ENCODE measurements around the gene KIF13A.
"Not testable (repeated sequence)": the region's sequence is repeated elsewhere in the genome, so short reads cannot be mapped to it uniquely, and the experiment has no call there.

The KIF13A gene

DNA sequence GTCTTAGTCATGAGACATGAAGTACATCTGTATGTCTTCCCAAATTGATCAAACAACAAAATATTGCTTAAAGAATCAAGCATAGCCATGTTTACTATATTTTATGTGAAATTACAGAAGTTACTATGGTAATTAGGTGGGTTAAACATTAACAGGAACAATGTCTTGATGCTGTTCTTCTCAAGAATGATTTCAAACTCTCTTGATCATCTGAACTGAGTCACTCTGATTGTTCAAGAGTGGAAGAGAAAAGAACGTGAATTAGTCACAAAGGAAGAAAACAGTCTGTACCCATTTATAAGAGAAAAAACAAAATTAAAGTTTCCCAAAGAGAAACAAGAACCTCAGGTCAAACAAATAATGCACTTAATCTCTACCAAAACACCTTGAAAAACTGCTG, 218.6 kb downstream of the KIF13A start:
- no peak for DNase-seq

DNA sequence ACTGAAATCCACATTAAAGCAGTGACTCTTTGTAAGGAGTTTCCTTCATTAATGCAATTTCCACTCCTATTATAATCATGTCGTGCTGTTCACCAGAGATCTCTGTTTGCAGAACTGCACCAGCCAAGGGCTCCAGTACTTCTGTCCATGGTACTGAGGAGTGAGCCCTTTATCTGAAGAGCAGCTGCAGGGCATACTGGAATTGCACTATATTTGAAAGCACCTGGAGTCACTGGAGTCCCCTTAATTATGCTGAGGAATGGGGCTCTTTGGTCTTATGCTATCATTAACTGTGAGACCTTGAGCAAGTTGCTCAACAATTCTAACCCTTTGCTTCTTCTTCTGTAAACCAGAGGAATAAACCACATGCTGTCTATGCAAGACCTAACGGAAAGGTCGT, 219.0 kb downstream of the KIF13A start:
- DNase-seq, result no peak

DNA sequence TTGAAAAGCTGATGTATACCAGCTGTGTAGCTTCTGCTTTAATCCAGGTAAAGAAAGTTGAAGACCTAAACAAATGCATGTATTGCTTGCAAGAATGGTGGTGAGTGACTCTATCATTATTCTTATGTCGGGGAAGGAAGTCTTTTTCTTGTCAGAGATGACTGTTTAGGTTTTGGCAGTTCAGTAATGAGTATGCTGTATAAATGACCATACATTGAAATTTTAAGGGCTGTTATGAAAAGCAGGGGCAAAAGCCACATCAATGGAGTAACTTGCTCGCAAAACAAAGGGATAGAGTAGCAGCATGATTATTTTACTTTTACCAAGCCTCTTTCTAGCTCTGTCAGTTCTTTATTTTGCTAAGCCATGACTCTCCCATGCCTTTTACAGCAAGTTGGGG, 224.8 kb downstream of the KIF13A start:
- DNase-seq, result no peak

DNA sequence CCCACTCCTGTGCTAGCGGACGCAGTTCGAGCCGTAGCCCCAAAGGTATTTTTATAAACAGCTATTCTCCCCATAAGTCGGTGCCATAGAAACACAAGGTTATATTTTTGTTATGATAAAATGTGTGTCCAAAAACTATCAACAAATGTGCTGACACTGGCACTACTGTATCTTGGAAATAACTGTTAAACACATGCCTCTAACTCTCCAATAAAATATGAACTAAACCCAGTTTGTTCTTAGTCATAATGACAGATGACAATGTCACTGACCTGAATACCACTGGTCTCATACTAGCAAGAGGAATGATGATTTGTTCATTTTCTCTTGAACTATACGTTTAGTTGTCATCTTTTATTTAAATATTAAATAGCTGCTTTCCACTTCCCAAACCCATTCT, 229.3 kb downstream of the KIF13A start:
- DNase-seq, result no peak

DNA sequence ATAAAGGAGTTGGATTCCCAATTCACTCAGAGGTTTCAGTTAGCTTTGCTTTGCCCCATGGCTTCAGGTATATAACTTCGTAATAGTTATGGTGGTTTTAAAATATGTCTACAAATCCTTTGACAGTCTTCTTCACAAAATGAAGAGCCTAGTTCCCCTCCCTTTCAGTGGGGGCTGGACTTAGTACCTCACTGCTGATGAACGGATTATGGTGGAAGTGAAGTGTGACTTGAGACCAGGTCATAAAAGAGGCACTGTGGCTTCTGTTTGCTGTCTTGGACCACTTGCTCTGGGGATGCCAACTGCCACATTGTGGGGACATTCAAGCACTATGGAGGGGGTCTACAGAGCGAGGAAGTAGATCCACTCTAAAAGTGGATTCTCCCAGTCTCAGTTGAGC, 233.2 kb downstream of the KIF13A start:
- no peak for DNase-seq

DNA sequence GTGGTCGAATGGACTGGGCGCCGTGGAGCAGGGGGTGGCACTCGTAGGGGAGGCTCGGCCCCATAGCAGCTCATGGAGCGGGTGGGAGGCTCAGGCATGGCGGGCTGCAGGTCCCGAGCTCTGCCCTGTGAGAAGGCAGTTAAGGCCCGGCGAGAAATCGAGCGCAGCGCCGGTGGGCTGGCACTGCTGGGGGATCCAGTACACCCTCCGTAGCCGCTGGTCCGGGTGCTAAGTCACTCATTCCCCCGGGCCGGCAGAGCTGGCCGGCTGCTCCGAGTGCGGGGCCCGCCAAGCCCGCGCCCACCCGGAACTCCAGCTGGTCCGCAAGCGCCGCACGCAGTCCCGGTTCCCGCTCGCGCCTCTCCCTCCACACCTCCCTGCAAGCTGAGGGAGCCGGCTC, 242.1 kb downstream of the KIF13A start:
- not testable (repeated sequence) for DNase-seq

DNA sequence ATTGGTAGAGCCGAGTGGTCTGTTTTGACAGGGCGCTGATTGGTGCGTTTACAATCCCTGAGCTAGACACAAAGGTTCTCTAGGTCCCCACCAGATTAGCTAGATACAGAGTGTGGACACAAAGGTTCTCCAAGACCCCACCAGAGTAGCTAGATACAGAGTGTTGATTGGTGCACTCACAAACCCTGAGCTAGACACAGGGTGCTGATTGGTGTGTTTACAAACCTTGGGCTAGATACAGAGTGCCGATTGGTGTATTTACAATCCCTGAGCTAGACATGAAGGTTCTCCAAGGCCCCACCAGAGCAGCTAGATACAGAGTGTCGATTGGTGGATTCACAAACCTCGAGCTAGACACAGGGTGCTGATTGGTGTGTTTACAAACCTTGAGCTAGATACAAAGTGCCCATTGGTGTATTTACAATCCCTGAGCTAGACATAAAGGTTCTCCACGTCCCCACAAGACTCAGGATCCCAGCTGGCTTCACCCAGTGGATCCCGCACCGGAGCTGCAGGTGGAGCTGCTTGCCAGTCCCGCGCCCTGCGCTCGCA, 242.6 kb downstream of the KIF13A start:
- not testable (repeated sequence) for DNase-seq

DNA sequence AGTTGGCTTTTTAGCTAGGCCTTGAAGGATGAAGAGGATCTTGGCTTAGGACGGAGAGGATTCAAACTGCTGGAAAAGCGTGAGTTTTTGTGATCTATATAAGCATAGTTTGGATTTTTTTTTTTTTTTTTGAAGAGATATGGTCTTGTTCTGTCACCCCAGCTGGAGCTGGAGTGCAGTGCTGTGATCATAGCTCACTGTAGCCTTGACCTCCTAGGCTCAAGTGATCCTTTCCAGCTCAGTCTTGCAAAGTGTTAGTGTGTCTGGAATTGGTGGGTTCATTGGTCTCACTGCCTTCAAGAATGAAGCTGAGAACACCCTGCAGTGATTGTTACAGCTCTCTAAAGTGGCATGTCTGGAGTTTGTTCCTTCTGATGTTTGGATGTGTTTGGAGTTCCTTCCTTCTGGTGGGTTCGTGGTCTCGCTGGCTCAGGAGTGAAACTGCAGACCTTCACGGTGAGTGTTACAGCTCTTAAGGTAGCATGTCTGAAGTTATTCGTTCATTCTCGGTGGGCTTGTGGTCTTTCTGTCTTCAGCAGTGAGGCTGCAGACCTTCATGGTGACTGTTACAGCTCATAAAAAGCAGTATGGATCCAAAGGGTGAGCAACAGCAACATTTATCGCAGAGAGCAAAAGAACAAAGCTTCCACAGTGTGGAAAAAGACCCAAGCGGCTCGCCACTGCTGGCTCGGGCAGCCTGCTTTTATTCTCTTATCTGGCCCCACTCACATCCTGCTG, 243.2 kb downstream of the KIF13A start:
- no peak for DNase-seq

DNA sequence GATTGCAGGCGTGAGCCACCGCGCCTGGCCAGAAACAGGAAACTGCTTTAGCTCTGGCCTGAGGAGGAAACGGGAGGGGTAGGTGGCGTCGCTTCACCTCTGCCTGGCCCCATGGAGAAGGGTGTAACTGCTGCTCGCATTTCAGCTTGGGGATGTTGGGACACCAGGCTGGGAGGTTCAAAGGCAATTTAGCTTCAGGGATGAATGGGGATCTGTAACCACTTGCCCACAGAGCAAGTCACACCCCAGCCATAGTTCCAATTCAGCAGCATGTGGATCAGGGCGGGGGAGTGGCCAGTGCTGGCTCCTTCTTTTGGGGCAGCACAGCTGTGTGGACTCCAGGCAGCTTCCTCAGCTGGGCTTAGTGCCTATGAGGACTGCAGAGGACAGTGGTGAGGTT, 245.9 kb downstream of the KIF13A start:
- DNase-seq, result no peak

DNA sequence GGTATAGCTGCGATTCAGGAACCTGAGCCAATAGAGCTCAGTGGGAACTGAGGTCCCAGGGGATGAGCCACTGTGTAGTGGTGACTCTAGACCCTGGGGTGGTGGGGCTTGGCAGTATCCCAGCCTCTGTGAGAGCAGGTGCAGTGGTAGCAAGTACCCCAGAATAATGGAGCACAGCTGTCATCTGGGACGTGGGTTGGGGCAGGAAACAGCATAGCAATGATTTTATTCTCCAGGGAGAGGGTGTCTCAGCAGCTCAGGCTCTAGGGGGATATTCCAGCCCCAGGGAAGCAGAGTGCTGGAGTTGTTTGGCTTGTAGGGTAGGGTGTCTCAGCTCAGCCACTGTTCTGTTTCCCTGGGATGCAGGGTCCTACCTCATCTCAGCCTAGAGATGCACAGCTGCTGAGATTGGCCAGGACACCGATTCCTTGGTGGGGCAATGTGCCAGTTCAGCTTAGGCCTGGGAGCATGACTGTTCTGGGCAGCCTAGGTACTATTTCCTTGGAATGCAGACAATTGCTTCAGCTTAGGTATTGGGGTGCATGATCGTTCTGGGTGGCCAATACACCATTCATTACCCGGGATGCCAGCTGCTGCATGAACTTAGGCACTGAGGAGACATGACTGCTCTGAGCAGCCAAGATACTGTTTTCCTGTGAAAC, 246.7 kb downstream of the KIF13A start:
- no peak for DNase-seq

DNA sequence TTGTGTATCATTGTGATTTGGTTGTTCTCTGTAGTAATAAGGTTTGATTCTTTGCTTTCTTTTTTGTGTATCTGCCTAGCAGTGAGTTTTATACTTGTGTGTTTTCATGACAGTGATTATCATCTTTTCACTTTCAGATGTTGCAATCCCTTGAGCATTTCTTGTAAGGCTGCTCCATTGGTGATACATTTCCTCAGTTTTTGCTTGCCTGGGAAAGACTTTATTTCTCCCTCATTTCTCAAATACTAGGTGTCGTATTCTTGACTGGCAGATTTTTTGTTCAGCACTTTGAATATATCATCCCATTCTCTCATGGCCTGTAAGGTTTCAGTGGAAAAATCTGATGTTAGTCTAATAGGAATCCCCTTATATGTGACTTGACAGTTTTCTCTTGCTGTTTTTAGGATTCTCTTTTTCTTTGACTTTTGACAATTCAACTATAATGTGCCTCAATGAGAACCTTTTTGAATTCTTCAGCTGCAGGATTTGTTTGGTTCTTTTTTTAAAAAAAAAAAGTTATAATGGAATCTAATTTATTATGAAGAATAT, 249.7 kb downstream of the KIF13A start:
- no peak for DNase-seq

DNA sequence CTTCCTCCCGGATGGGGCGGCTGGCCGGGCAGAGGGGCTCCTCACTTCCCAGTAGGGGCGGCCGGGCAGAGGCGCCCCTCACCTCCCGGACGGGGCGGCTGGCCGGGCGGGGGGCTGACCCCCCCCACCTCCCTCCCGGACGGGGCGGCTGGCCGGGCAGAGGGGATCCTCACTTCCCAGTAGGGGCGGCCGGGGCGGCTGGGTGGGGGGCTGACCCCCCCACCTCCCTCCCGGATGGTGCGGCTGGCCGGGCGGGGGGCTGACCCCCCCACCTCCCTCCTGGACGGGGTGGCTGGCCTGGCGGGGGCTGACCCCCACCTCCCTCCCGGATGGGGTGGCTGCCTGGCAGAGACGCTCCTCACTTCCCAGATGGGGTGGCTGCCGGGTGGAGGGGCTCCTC, 252.1 kb downstream of the KIF13A start:
- not testable (repeated sequence) for DNase-seq

DNA sequence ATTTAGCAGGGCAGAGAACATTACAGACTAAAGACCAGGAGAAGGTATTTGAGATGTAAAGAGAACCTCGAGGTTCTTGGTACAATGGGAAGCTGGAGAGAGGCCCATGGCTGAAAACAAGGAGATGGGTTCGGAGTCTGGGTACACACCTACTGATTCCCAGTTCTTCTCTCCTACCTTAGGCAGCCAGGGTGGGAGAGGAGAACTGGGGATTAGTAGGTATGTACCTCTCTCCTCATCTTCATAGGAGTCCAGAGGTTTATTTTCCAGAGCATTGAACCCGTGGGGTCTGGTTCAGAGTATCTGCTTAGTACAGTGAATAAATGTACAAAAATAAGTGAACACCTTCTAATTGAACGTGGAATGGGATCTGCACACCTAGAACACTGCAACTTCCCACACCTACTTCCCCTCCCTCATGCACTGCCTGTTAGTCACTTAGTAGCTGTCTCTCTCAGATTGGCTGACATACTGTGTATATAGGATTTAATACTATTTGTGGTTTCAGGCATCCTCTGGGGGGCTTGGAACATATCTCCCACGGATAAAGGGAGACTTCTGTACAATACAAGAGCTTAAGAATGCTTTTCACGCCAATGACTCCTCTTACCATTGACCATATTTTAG, 257.2 kb downstream of the KIF13A start:
- DNase-seq, result no peak

DNA sequence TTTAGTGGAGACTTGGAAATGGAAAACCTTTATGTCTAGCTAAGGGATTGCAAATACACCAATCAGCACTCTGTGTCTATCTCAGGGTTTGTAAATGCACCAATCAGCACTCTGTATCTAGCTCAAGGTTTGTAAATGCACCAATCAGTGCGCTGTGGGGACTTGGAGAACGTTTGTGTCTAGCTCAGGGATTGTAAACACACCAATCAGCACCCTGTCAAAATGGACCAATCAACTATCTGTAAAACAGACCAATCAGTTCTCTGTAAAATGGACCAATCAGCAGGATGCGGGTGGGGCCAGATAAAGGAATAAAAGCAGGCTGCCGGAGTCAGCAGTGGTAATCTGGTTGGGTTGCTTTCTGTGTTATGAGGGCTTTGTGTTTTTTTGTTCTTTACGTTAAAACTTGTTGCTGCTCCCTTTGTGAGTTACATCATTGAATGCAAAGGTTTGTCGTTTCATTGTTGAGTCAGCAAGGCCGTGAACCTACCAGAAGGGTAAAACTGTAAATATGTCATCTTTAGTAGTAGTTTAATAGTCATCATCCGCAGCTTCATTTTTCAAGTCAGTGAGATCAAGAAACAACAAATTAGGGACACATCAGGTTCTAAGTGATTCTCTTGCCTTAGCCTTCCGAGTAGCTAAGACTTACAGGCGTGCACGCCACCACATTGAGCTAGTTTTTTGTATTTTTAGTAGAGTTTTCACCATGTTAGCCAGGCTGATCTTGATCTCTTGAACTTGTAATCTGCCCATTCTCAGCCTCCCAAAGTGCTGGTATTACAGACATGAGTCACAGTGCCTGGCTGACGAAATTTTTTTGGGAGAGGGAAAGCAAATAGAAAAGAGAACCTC, 258.0 kb downstream of the KIF13A start:
- DNase-seq, result no peak

DNA sequence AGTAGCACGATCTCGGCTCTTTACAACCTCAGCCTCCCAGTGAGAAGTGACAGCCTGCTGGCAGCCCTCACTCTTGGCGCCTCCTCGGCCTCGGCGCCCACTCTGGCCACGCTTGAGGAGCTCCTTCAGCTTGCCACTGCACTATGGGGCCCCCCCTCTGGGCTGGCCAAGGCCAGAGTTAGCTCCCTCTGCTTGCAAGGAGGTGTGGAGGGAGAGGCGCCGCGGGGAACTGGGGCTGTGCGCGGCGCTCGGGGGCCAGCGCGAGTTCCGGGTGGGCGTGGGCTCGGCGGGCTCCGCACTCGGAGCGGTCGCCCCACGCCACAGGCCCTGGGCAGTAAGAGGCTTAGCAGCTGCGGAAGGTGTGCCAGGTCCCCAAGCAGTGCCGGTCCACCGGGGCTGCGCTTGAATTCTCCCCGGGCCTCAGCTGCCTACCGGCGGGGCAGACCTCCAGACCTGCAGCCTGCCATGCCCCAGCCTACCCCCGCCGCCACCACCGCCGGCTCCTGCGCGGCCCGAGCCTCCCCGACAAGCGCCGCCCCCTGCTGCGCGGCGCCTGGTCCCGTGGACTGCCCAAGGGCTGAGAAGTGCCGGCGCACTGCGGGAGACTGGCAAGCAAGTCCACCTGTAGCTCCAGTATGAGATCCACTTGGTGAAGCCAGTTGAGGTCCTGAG, 258.7 kb downstream of the KIF13A start:
- DNase-seq, result no peak

DNA sequence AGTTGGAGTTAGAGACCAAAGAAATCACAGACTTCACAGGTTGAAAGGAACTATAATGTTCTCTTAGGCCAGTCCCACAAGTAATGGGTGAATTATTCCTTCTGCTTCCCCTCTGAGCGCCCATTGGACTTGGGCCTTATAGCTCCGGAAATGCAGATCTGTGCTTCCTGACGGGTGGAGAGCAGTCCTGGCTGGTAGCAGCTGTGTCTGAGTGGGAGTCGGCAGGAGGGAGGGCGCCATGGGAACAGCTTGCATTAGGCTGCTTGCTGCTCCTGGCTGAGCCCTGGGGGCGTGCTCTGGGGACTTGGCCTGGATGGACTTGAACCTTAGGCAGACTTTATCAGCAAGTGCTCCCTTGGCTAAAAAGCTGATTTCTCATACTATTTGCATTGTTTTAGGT, 262.4 kb downstream of the KIF13A start:
- no peak for DNase-seq

DNA sequence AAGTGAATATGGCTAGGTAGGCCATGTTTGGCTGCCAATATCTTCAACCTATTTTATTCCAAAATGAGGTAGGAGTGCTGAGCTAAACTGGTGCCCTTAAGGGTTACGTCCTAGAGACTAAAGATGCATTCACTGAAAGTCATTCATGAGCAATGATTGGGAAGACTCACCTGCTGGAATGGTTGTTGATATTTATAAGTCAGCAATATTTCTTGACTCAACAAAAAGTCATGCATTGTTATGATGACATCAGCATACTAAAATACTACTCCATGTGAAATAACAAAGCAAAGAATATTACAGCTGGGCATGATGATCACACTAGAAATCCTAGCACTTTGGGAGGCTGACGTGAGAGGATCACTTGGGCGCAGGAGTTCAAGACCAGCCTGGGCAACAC, 263.1 kb downstream of the KIF13A start:
- no peak for DNase-seq

DNA sequence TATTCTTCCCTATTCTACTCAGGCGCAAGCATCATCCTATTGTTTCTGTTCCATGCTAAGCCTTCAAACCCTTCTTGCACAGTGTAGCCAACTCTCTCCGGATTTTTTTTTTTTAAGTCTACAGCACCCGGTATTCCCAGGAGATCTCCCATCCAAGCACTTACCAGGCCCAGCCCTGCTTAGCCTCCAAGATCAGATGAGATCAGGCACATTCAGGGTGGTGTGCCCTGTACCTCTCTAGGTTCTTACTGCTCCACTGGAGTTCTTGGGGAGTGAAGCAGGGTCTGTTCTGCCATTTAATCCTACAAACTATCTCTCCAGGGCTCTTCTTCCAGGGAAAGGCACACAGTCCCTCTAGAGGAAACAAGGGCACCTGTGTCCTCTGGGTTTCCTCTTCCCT, 265.8 kb downstream of the KIF13A start:
- DNase-seq, result no peak

DNA sequence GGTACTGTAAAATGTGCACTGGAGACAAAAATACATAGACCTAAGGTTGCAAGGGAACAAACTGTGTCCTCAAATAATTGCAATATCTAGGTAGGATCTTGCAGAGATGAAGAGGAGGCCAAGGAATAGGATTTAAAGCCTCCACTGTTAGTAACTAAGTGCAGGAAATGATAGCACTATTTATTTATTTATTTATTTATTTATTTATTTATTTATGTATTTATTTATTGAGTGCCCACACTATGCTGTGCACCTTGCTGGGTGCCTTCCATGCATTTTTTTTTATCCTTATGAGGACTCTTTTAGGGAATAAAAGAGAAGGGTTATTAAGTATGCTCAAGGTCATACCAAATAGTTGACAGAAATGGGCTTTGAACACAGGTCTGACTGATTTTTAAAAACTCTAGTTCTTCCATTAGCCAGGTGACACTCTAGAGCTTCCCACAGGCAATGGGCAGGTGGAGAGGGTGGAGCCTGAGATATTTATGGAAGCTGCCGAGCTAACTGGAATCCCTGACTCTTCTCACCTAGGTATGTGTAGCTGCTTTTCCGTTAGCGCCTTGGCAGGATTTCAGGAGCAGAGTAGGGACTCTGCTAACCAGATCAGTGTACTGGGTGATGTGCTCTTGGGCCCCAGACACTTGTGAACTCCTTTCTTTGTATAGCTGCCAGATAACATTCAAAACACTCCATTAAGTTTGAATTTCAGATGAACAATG, 268.0 kb downstream of the KIF13A start:
- peak; percentile 51 for DNase-seq

DNA sequence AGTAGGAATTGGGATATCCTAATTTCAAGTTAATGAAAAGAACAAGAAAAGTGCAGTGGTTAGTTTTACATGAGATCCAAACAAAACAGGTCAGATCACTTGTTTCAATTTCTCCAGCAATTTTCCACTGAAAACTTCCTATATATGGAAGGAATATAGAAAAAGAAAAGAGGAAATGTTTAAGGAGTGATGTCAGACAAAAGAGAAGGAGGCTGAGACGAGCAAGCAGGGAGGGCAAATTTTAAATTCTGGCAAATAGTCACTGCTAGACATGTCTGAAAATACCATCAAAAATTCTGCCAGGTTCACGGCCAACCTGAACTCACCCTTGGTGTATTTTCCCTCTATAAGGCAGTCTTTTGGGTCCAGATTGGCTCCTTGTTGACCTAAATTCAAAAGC, 271.2 kb downstream of the KIF13A start:
- no peak for DNase-seq

Measured in NCI-H510A treated with DMSO at 0.1 percent for 48 hours (cell line).